WTC11 (cell line): ENCODE measurements around the gene SDF4. TPM values are rescaled to one million over a fixed set of nuclear protein-coding genes. Genes with fewer than 3 reads are reported as not detected.

Experiments used
- ATAC-seq: fragments of 200-7000 bp; cut with Tn5 transposase; 2 replicates; pipeline ENCODE4 v1.10.0; 2021; ENCODE audit warnings: mild to moderate bottlenecking, moderate library complexity
- CTCF ChIA-PET: fragments of 300-600 bp; sonication (Branson Sonifier 250); formaldehyde crosslinking; loops from one replicate; lab custom pipeline; 2021; ENCODE audit warnings: antibody characterized with exemption; lab: Charles Lee
- POLR2A ChIA-PET: fragments of 350-600 bp; sonication (Branson Sonifier 250); formaldehyde crosslinking; loops from one replicate; lab custom pipeline; 2021; ENCODE audit warnings: antibody characterized with exemption; lab: Charles Lee
- DNase-seq: peaks from one replicate; pipeline ENCODE4 v3.0.0; 2021; ENCODE audit warnings: low spot score
- H3K27ac Mint-ChIP-seq: 2 replicates; pipeline ENCODE4 v1.8.0; 2021; ENCODE audit warnings: mixed read lengths
- H3K27me3 Mint-ChIP-seq: 2 replicates; pipeline ENCODE4 v1.8.0; 2021; ENCODE audit warnings: low read depth, mild to moderate bottlenecking, moderate library complexity, mixed read lengths
- H3K36me3 Mint-ChIP-seq: 2 replicates; pipeline ENCODE4 v1.8.0; 2021; ENCODE audit warnings: mixed read lengths
- H3K4me1 Mint-ChIP-seq: 2 replicates; pipeline ENCODE4 v1.8.0; 2022; ENCODE audit warnings: mixed read lengths
- H3K4me3 Mint-ChIP-seq: 2 replicates; pipeline ENCODE4 v1.8.0; 2021; ENCODE audit warnings: mild to moderate bottlenecking, moderate library complexity, mixed read lengths
- H3K9me3 Mint-ChIP-seq: 2 replicates; pipeline ENCODE4 v1.8.0; 2021; ENCODE audit warnings: mixed read lengths
- CBFB ChIP-seq: sonication (generic); formaldehyde crosslinking; IDR thresholded peaks from 2 replicates; pipeline ENCODE4 v1.8.1; 2022; ENCODE audit warnings: mild to moderate bottlenecking, low read depth, missing genetic modification reagents
- CDX4 ChIP-seq: fragments of 250-450 bp; sonication (Bioruptor Pico); IDR thresholded peaks from 2 replicates; pipeline ENCODE4 v1.9.0; 2021; ENCODE audit warnings: moderate library complexity, mild to moderate bottlenecking, inconsistent platforms, borderline replicate concordance
- CREM ChIP-seq: sonication (generic); formaldehyde crosslinking; IDR thresholded peaks from 2 replicates; pipeline ENCODE4 v1.8.1; 2022; ENCODE audit warnings: mild to moderate bottlenecking, missing genetic modification reagents, moderate library complexity
- FOXJ3 ChIP-seq: sonication (generic); formaldehyde crosslinking; IDR thresholded peaks from 2 replicates; pipeline ENCODE4 v1.9.0; 2021; ENCODE audit warnings: missing genetic modification reagents, mild to moderate bottlenecking, borderline replicate concordance
- FOXP4 ChIP-seq: sonication (generic); formaldehyde crosslinking; IDR thresholded peaks from 2 replicates; pipeline ENCODE4 v1.8.0; 2022; ENCODE audit warnings: mild to moderate bottlenecking, missing genetic modification reagents
- GABPB1 ChIP-seq: sonication (generic); formaldehyde crosslinking; IDR thresholded peaks from 2 replicates; pipeline ENCODE4 v1.8.1; 2023; ENCODE audit warnings: mild to moderate bottlenecking, missing genetic modification reagents
- GTF2I ChIP-seq: fragments of 250-450 bp; sonication (Bioruptor Pico); conservative IDR thresholded peaks from 2 replicates; pipeline ENCODE4 v1.4.0; 2021; ENCODE audit warnings: mild to moderate bottlenecking
- HMGA2 ChIP-seq: fragments of 250-450 bp; sonication (Bioruptor Pico); IDR thresholded peaks from 2 replicates; pipeline ENCODE4 v1.4.0; 2021; ENCODE audit warnings: mild to moderate bottlenecking, moderate library complexity
- JAZF1 ChIP-seq: fragments of 250-450 bp; sonication (Bioruptor Pico); IDR thresholded peaks from 2 replicates; pipeline ENCODE4 v1.9.0; 2021; ENCODE audit warnings: moderate library complexity, mild to moderate bottlenecking, inconsistent platforms
- MXD4 ChIP-seq: fragments of 250-450 bp; sonication (Bioruptor Pico); IDR thresholded peaks from 2 replicates; pipeline ENCODE4 v1.8.0; 2021; ENCODE audit warnings: mild to moderate bottlenecking, moderate library complexity, borderline replicate concordance
- OVOL2 ChIP-seq: fragments of 250-450 bp; sonication (Bioruptor Pico); IDR thresholded peaks from 2 replicates; pipeline ENCODE4 v1.9.0; 2021; ENCODE audit warnings: mild to moderate bottlenecking, borderline replicate concordance
- PREB ChIP-seq: sonication (generic); formaldehyde crosslinking; IDR thresholded peaks from 2 replicates; pipeline ENCODE4 v1.8.1; 2022; ENCODE audit warnings: mild to moderate bottlenecking, missing genetic modification reagents, moderate library complexity, borderline replicate concordance
- SP1 ChIP-seq: sonication (generic); formaldehyde crosslinking; conservative IDR thresholded peaks from 2 replicates; pipeline ENCODE4 v1.8.1; 2022; ENCODE audit warnings: missing genetic modification reagents
- ZNF219 ChIP-seq: sonication (generic); formaldehyde crosslinking; IDR thresholded peaks from 2 replicates; pipeline ENCODE4 v1.8.0; 2023; ENCODE audit warnings: missing genetic modification reagents, mild to moderate bottlenecking, borderline replicate concordance
- ZNF232 ChIP-seq: sonication (generic); formaldehyde crosslinking; IDR thresholded peaks from 2 replicates; pipeline ENCODE4 v1.8.0; 2022; ENCODE audit warnings: mild to moderate bottlenecking, missing genetic modification reagents
- ZNF423 ChIP-seq: fragments of 250-450 bp; sonication (Bioruptor Pico); IDR thresholded peaks from 2 replicates; pipeline ENCODE4 v2.1.2; 2022; ENCODE audit warnings: mild to moderate bottlenecking, moderate library complexity
- total RNA-seq: library from RNA; stranded (reverse); gene quantifications from 3 replicates; pipeline ENCODE4 v1.2.3, GENCODE V29; 2021
- TF ChIP-seq, protein P1 (sequence below): fragments of 250-450 bp; sonication (Bioruptor Pico); IDR thresholded peaks from 2 replicates; pipeline ENCODE4 v2.1.2; 2022; ENCODE audit warnings: mild to moderate bottlenecking, moderate library complexity
- TF ChIP-seq, protein P2 (sequence below): sonication (generic); formaldehyde crosslinking; IDR thresholded peaks from 2 replicates; pipeline ENCODE4 v1.8.1; 2023; ENCODE audit warnings: mild to moderate bottlenecking, moderate library complexity, missing genetic modification reagents
- TF ChIP-seq, protein P3 (sequence below): sonication (generic); formaldehyde crosslinking; IDR thresholded peaks from 2 replicates; pipeline ENCODE4 v1.8.1; 2023; ENCODE audit warnings: mild to moderate bottlenecking, missing genetic modification reagents, moderate library complexity
- TF ChIP-seq, protein P4 (sequence below): sonication (generic); formaldehyde crosslinking; IDR thresholded peaks from 2 replicates; pipeline ENCODE4 v1.8.0; 2023; ENCODE audit warnings: missing genetic modification reagents
- TF ChIP-seq, protein P5 (sequence below): sonication (generic); formaldehyde crosslinking; IDR thresholded peaks from 2 replicates; pipeline ENCODE4 v1.8.0; 2022; ENCODE audit warnings: mild to moderate bottlenecking, missing genetic modification reagents

Gene SDF4
- total RNA-seq, 1 experiment from 2014 or later: 101 TPM

- TF ChIP-seq SP1 (CRISPR knock-in tag) (no peak), MXD4 (no peak), FOXJ3 (CRISPR knock-in tag) (no peak), FOXP4 (CRISPR knock-in tag) (no peak), GABPB1 (CRISPR knock-in tag) (no peak), CDX4 (CRISPR knock-in tag) (no peak), GTF2I (no peak), HMGA2 (CRISPR knock-in tag) (no peak)
- TF ChIP-seq, protein P1, sequence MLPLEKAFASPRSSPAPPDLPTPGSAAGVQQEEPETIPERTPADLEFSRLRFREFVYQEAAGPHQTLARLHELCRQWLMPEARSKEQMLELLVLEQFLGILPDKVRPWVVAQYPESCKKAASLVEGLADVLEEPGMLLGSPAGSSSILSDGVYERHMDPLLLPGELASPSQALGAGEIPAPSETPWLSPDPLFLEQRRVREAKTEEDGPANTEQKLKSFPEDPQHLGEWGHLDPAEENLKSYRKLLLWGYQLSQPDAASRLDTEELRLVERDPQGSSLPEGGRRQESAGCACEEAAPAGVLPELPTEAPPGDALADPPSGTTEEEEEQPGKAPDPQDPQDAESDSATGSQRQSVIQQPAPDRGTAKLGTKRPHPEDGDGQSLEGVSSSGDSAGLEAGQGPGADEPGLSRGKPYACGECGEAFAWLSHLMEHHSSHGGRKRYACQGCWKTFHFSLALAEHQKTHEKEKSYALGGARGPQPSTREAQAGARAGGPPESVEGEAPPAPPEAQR (CRISPR knock-in tag): no peak
- TF ChIP-seq, protein P2, sequence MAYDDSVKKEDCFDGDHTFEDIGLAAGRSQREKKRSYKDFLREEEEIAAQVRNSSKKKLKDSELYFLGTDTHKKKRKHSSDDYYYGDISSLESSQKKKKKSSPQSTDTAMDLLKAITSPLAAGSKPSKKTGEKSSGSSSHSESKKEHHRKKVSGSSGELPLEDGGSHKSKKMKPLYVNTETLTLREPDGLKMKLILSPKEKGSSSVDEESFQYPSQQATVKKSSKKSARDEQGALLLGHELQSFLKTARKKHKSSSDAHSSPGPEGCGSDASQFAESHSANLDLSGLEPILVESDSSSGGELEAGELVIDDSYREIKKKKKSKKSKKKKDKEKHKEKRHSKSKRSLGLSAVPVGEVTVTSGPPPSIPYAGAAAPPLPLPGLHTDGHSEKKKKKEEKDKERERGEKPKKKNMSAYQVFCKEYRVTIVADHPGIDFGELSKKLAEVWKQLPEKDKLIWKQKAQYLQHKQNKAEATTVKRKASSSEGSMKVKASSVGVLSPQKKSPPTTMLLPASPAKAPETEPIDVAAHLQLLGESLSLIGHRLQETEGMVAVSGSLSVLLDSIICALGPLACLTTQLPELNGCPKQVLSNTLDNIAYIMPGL (CRISPR knock-in tag): no peak
- no peak overlapping the region for H3K27ac Mint-ChIP-seq
- DNase-seq: no peak
- peaks cover 43% of the 10 kb centered on the region for H3K9me3 Mint-ChIP-seq
- H3K36me3 Mint-ChIP-seq: peaks cover 5% of the 10 kb centered on the region
- ATAC-seq: no peak
- ChIA-PET POLR2A (no interaction called here), CTCF (no interaction called here)
- H3K4me1 Mint-ChIP-seq: no peaks in the 10 kb centered on the region
- H3K27me3 Mint-ChIP-seq: peaks cover 4% of the 10 kb centered on the region; the same call in 1 of the 2 replicates
- H3K4me3 Mint-ChIP-seq: no peak overlapping the region
These were observed 42.7 kb downstream of the SDF4 start for GRCh38 chr1:1189111-1189510.

- H3K9me3 Mint-ChIP-seq: peaks cover 38% of the 10 kb centered on the region
- CTCF ChIA-PET: interaction anchor here (0.7 kb wide), 1 partner anchor 104 kb away, joined by 3 read pairs; no protein-coding TSS in a partner anchor
These were observed 43.9 kb downstream of the SDF4 start for GRCh38 chr1:1187938-1188337.

More at GRCh38 chr1:1187938-1188337, 43.9 kb downstream of the SDF4 start:
- H3K36me3 Mint-ChIP-seq: peaks cover 5% of the 10 kb centered on the region
- no peak for DNase-seq
- H3K27me3 Mint-ChIP-seq: peaks cover 3% of the 10 kb centered on the region; the same call in 1 of the 2 replicates
- no peak for TF ChIP-seq ZNF423
- no peak for TF ChIP-seq CBFB
- TF ChIP-seq ZNF232: no peak
- TF ChIP-seq, protein P3, sequence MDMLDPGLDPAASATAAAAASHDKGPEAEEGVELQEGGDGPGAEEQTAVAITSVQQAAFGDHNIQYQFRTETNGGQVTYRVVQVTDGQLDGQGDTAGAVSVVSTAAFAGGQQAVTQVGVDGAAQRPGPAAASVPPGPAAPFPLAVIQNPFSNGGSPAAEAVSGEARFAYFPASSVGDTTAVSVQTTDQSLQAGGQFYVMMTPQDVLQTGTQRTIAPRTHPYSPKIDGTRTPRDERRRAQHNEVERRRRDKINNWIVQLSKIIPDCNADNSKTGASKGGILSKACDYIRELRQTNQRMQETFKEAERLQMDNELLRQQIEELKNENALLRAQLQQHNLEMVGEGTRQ (CRISPR knock-in tag): no peak
- TF ChIP-seq CREM: no peak
- no peak for TF ChIP-seq OVOL2 (CRISPR knock-in tag)
- no peak for TF ChIP-seq PREB (CRISPR knock-in tag)
- no peak for TF ChIP-seq JAZF1 (CRISPR knock-in tag)
- TF ChIP-seq, protein P4, sequence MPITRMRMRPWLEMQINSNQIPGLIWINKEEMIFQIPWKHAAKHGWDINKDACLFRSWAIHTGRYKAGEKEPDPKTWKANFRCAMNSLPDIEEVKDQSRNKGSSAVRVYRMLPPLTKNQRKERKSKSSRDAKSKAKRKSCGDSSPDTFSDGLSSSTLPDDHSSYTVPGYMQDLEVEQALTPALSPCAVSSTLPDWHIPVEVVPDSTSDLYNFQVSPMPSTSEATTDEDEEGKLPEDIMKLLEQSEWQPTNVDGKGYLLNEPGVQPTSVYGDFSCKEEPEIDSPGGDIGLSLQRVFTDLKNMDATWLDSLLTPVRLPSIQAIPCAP (CRISPR knock-in tag): no peak
- no peak for TF ChIP-seq GTF2I
- no peak for TF ChIP-seq FOXP4 (CRISPR knock-in tag)
- TF ChIP-seq, protein P5, sequence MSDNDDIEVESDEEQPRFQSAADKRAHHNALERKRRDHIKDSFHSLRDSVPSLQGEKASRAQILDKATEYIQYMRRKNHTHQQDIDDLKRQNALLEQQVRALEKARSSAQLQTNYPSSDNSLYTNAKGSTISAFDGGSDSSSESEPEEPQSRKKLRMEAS (CRISPR knock-in tag): no peak
- no peak for TF ChIP-seq ZNF219 (CRISPR knock-in tag)
- no peak overlapping the region for H3K4me3 Mint-ChIP-seq
- POLR2A ChIA-PET: interaction anchor here (1.0 kb wide), 1 partner anchor 14 kb away, joined by 3 read pairs; no protein-coding TSS in a partner anchor
- no peak overlapping the region for H3K27ac Mint-ChIP-seq
- no peak for ATAC-seq
- no peaks in the 10 kb centered on the region for H3K4me1 Mint-ChIP-seq
